AG09319 (cell line): ENCODE measurements around the gene EML5.
A peak's percentile ranks its signal among the peaks of the same experiment; 100 is the strongest.

Experiments used
- DNase-seq: peaks from one replicate; pipeline ENCODE4 v3.0.0-alpha.2; 2010; ENCODE audit warnings: low read depth; ENCODE audit errors: extremely low read depth
- TF ChIP-seq, protein P1 (sequence below): IDR thresholded peaks from 2 replicates; pipeline ENCODE4 v1.5.1; 2011; ENCODE audit warnings: low read depth, mild to moderate bottlenecking, inconsistent platforms, low read length, moderate library complexity

Gene EML5

DNA sequence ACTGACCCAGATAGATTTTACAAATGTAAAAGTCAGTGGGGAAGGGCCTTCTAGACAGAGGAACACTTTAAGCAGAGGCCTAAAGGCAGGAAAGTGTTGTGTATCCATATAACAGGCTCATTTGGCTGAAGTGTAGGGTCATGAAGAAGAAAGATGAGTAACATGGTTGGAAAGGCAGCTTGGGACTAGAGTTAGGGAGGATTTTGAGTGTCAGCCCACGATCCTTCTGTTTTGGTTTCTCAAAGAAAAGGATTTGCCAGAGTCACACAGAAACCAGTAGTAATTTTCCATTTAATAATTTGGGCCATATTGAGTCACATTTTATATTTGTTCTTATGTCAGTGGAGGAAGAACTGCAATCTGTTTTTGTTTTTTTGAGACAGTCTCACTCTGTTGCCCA, 153.5 kb downstream of the EML5 start:
- TF ChIP-seq, protein P1, sequence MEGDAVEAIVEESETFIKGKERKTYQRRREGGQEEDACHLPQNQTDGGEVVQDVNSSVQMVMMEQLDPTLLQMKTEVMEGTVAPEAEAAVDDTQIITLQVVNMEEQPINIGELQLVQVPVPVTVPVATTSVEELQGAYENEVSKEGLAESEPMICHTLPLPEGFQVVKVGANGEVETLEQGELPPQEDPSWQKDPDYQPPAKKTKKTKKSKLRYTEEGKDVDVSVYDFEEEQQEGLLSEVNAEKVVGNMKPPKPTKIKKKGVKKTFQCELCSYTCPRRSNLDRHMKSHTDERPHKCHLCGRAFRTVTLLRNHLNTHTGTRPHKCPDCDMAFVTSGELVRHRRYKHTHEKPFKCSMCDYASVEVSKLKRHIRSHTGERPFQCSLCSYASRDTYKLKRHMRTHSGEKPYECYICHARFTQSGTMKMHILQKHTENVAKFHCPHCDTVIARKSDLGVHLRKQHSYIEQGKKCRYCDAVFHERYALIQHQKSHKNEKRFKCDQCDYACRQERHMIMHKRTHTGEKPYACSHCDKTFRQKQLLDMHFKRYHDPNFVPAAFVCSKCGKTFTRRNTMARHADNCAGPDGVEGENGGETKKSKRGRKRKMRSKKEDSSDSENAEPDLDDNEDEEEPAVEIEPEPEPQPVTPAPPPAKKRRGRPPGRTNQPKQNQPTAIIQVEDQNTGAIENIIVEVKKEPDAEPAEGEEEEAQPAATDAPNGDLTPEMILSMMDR, result no peak
- DNase-seq, result no peak

DNA sequence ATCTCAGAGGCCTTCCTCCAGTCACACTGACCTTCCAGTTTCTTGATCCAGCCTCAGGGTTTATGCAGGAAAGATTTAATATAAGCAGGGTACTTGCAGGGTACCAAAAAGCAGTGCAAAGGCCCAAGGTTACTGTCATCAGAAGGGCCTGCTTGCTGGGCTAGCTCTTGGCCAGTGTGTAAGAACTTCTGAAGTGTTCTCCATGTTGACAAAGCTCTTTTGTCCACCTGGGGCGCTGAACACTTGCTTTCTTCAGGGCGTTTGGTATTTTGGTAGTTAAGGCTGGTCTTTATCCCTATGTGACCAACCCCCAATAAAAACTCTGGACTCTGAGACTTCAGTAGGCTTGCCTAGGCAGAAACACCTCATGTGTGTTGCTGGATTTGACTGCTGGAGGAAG, 160.2 kb downstream of the EML5 start:
- DNase-seq, result no peak
- TF ChIP-seq, protein P1, result no peak

DNA sequence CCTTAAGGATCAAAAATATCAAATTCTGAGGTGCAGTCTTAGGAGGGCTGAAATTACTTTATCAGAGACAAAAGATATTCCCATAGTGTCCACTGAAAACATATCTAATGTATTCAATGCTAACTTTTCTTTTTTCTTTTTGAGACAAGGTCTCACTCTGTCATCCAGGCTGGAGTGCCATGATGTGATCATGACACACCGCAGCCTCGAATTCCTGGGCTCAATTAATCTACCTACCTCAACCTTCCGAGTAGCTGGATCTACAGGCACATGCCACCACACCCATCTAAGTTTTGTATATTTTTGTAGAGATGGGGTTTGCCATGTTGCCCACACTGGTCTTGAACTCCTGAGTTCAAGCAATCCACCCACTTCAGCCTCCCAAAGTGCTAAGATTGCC, 161.7 kb downstream of the EML5 start:
- TF ChIP-seq, protein P1, result no peak
- DNase-seq, result no peak

DNA sequence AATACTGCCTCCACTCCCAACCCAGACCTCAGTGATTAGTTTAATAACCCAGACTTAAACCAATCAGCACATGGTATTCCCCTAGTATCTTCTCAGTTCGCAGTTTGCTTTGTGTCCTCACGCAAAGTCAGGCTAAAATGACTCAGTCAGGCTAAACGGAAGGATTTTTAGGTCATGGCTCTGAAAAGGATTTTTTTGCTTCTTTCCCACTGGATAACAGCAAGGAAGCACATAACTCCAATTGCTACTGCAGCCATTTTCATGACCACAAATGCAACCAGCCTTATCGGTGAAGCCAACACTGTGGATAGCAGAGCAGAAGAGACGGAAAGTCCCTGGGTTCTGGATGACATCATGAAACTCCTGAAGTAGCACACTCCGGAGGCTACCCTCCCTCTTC, 162.2 kb downstream of the EML5 start:
- TF ChIP-seq, protein P1, result no peak
- peak; percentile 41 for DNase-seq

DNA sequence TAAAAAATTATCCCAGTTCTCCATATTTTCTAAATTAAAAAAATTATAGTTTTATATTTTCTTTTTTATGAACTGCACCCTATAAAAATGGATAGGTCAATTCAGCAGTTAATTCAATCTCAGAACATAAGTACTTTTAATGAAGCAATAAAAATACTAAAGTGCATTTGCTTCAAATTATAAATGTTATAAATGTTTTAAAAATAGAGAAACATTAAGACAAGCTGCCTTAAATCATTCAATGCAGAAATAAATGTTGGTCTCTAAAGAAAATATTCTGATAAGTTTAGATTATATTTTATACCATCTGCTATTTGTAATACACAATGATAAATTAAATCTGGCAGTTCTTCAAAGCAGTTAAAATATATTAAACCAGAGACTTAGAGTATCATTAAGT, 164.3 kb downstream of the EML5 start:
- TF ChIP-seq, protein P1, result no peak
- no peak for DNase-seq

DNA sequence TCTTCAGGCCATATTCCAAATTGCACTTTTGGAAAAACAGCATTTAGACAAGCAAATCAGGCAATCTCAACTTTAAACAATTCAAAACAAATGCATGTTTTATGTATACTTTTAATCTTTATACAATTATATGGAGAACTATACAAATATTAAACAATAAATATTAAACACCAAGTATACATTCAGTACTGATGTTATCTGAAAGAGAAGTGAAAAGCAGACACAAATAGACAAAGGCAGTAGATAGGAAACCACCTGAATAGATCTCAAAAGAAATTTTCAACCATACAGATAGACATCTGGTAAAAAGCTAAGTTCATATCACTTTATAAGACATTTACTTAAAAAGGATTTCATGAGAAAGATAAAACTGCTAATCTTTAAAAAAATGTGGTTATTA, 164.7 kb downstream of the EML5 start:
- TF ChIP-seq, protein P1, result no peak
- DNase-seq, result no peak

DNA sequence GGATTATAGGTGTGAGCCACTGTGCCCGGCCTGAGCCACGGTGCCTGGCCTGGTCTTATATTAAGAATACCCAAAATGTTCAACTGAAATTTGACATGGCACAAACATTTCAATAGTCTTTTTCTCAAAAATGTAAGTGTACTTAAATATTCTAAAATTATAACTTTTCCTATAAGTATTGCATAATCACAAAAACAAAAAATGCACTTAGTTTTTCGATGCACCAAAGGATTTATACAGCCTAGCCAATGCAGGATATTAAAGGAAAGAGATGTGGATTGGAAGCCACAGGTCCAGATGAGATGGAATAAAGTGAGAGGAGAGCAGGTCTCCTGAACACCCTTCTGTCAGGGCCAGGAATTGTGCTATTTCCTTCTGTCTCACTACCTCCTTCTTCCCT, 167.1 kb downstream of the EML5 start:
- TF ChIP-seq, protein P1, result no peak
- no peak for DNase-seq
